Activated CD8-positive, alpha-beta memory T cell treated with anti-CD3 and anti-CD28 coated beads, Interleukin-2, amount 50 U/mL, for 1 hour (primary cell): Measurements from ENCODE around the gene CASP10.

Source experiments
- DNase-seq: peaks from one replicate; pipeline ENCODE4 v3.0.0-alpha.2; 2020; ENCODE audit errors: extremely low read depth

The CASP10 gene

GRCh38 chr2:201196003-201196402 lies 13.1 kb downstream of the CASP10 start:
- DNase-seq, result no peak

GRCh38 chr2:201196803-201197202 lies 13.9 kb downstream of the CASP10 start:
- DNase-seq, result no peak

GRCh38 chr2:201197781-201198180 lies 14.8 kb downstream of the CASP10 start:
- DNase-seq, result no peak

- no peak for DNase-seq
Observed at GRCh38 chr2:201199847-201200246, 16.9 kb downstream of the CASP10 start.

GRCh38 chr2:201200345-201200744 lies 17.4 kb downstream of the CASP10 start:
- no peak for DNase-seq

GRCh38 chr2:201201371-201201770 lies 18.4 kb downstream of the CASP10 start:
- no peak for DNase-seq

GRCh38 chr2:201203916-201204654 lies 21.1 kb downstream of the CASP10 start:
- DNase-seq, result no peak

- DNase-seq, result no peak
Observed at GRCh38 chr2:201204655-201205514, 21.9 kb downstream of the CASP10 start.

GRCh38 chr2:201205515-201205849 lies 22.5 kb downstream of the CASP10 start:
- no peak for DNase-seq

GRCh38 chr2:201208563-201209252 lies 25.8 kb downstream of the CASP10 start:
- DNase-seq, result no peak

- DNase-seq, result no peak
Observed at GRCh38 chr2:201215963-201216362, 33.0 kb downstream of the CASP10 start.

- DNase-seq, result no peak
Observed at GRCh38 chr2:201216918-201217317, 34.0 kb downstream of the CASP10 start.

GRCh38 chr2:201218780-201219179 lies 35.8 kb downstream of the CASP10 start:
- no peak for DNase-seq

- no peak for DNase-seq
Observed at GRCh38 chr2:201219328-201220096, 36.6 kb downstream of the CASP10 start.

GRCh38 chr2:201220102-201220570 lies 37.2 kb downstream of the CASP10 start:
- no peak for DNase-seq

- DNase-seq, result no peak
Observed at GRCh38 chr2:201223089-201224073, 40.4 kb downstream of the CASP10 start.

GRCh38 chr2:201228271-201228911 lies 45.5 kb downstream of the CASP10 start:
- no peak for DNase-seq

- DNase-seq, result no peak
Observed at GRCh38 chr2:201228912-201229290, 46.0 kb downstream of the CASP10 start.

- peak; percentile 92 for DNase-seq
Observed at GRCh38 chr2:201231781-201232466, 49.0 kb downstream of the CASP10 start.
